Liver (tissue), 9 donors: Measurements from ENCODE around the gene DAPK1. TPM values are rescaled to one million over a fixed set of nuclear protein-coding genes. Genes with fewer than 3 reads are reported as not detected.

ENCODE experiments used
- DNase-seq: peaks from one replicate; pipeline ENCODE4 v3.0.0-alpha.2; 2017; ENCODE audit warnings: low spot score
- H3K27ac ChIP-seq, 2 donors: one replicate each; pipeline ENCODE4 v1.7.0; 2013; ENCODE audit warnings: inconsistent platforms in 2 of 2, low read length in 2 of 2, control low read depth in 1 of 2, low read depth in 1 of 2, mild to moderate bottlenecking in 1 of 2
- H3K27me3 ChIP-seq, 4 donors: one replicate each; pipeline versions ENCODE4 v1.6.1 to v1.7.0; 2013; ENCODE audit warnings: low read length in 3 of 4, inconsistent platforms in 1 of 4, mild to moderate bottlenecking in 1 of 4, moderate library complexity in 1 of 4; ENCODE audit not compliant: control insufficient read depth in 4 of 4, insufficient read depth in 4 of 4
- H3K36me3 ChIP-seq, 4 donors: one replicate each; pipeline versions ENCODE4 v1.6.1 to v1.7.0; 2013; ENCODE audit warnings: low read length in 3 of 4, mild to moderate bottlenecking in 3 of 4, low read depth in 1 of 4, moderate library complexity in 1 of 4; ENCODE audit not compliant: control insufficient read depth in 4 of 4, insufficient read depth in 3 of 4
- H3K4me1 ChIP-seq, 4 donors: one replicate each; pipeline versions ENCODE4 v1.6.1 to v1.7.0; 2013; ENCODE audit warnings: low read length in 3 of 4, mild to moderate bottlenecking in 3 of 4, moderate library complexity in 1 of 4; ENCODE audit not compliant: control insufficient read depth in 4 of 4, insufficient read depth in 4 of 4
- H3K4me3 ChIP-seq, 3 donors: one replicate each; pipeline versions ENCODE4 v1.6.1 to v1.7.0; 2013; ENCODE audit warnings: low read length in 3 of 3, control low read depth in 1 of 3, low read depth in 1 of 3, mild to moderate bottlenecking in 1 of 3
- H3K9ac ChIP-seq, 2 donors: one replicate each; pipeline ENCODE4 v1.7.0; 2013; ENCODE audit warnings: low read length in 2 of 2, mild to moderate bottlenecking in 2 of 2, moderate library complexity in 2 of 2, control low read depth in 1 of 2, low read depth in 1 of 2
- H3K9me3 ChIP-seq, 4 donors: one replicate each; pipeline versions ENCODE4 v1.6.1 to v1.7.0; 2013; ENCODE audit warnings: low read length in 3 of 4; ENCODE audit not compliant: control insufficient read depth in 4 of 4
- EGR1 ChIP-seq, 2 donors: IDR thresholded peaks; 2 replicates each; pipeline ENCODE4 v1.6.1; 2016 to 2018; ENCODE audit warnings: antibody characterized with exemption in 2 of 2, low read depth in 2 of 2
- FOXA1 ChIP-seq: IDR thresholded peaks from 2 replicates; pipeline ENCODE4 v1.6.1; 2016; ENCODE audit warnings: antibody characterized with exemption
- FOXA2 ChIP-seq: IDR thresholded peaks from 2 replicates; pipeline ENCODE4 v1.6.1; 2016; ENCODE audit warnings: antibody characterized with exemption
- GABPA ChIP-seq, 2 donors: IDR thresholded peaks in 1 of 2; conservative IDR thresholded peaks in 1 of 2; 2 replicates each; pipeline ENCODE4 v1.6.1; 2016; ENCODE audit warnings: antibody characterized with exemption in 2 of 2, mild to moderate bottlenecking in 1 of 2, moderate library complexity in 1 of 2
- HNF4A ChIP-seq, 2 donors: conservative IDR thresholded peaks; 2 replicates each; pipeline ENCODE4 v1.6.1; 2016; ENCODE audit warnings: antibody characterized with exemption in 2 of 2, mild to moderate bottlenecking in 2 of 2
- HNF4G ChIP-seq: IDR thresholded peaks from 2 replicates; pipeline ENCODE4 v1.6.1; 2016; ENCODE audit warnings: antibody characterized with exemption
- JUND ChIP-seq, 2 donors: IDR thresholded peaks; 2 replicates each; pipeline ENCODE4 v1.6.1; 2016; ENCODE audit warnings: antibody characterized with exemption in 2 of 2
- NR2F2 ChIP-seq: IDR thresholded peaks from 2 replicates; pipeline ENCODE4 v1.6.1; 2016; ENCODE audit warnings: antibody characterized with exemption
- RAD21 ChIP-seq, 2 donors: IDR thresholded peaks; 2 replicates each; pipeline ENCODE4 v1.6.1; 2016; ENCODE audit warnings: antibody characterized with exemption in 2 of 2, mild to moderate bottlenecking in 2 of 2
- RXRA ChIP-seq, 2 donors: IDR thresholded peaks; 2 replicates each; pipeline ENCODE4 v1.6.1; 2017 to 2018; ENCODE audit warnings: antibody characterized with exemption in 2 of 2, mild to moderate bottlenecking in 1 of 2
- SP1 ChIP-seq: IDR thresholded peaks from 2 replicates; pipeline ENCODE4 v1.6.1; 2018; ENCODE audit warnings: antibody characterized with exemption, mild to moderate bottlenecking
- TAF1 ChIP-seq: conservative IDR thresholded peaks from 2 replicates; pipeline ENCODE4 v1.6.1; 2016; ENCODE audit warnings: antibody characterized with exemption, mild to moderate bottlenecking
- YY1 ChIP-seq: IDR thresholded peaks from 2 replicates; pipeline ENCODE4 v1.6.1; 2016; ENCODE audit warnings: antibody characterized with exemption, mild to moderate bottlenecking
- WGBS: extraction: QIAGEN DNeasy Blood & Tissue Kit; methylation state at CpG from one replicate; pipeline ENCODE4 v1.1.7; 2013; 5-methylcytosine and 5-hydroxymethylcytosine counted together
- polyA plus RNA-seq, 2 donors: library from polyadenylated mRNA; stranded (reverse) in 1 of 2; unstranded in 1 of 2; fragments of 200-250 nt in 1 of 2; fragments of >200 nt in 1 of 2; fragmentation: Nextera tagmentation in 1 of 2; extraction: Ambion mirVana in 1 of 2; gene quantifications; one replicate each; pipeline versions ENCODE4 v1.2.1 to v1.2.3, GENCODE V29; 2013 to 2015
- total RNA-seq, 2 donors: library from RNA; depleted of rRNA; stranded (reverse); fragments of >200 nt; gene quantifications; one replicate each; pipeline ENCODE4 v1.2.3, GENCODE V29; 2014
- TF ChIP-seq, protein P1 (sequence below): fragments of 150-350 bp; IDR thresholded peaks from 2 replicates; pipeline ENCODE4 v1.5.1; 2017; ENCODE audit warnings: improper control_type of control experiment, low read depth, low read length; ENCODE audit not compliant: missing input control
- TF ChIP-seq, protein P2 (sequence below): IDR thresholded peaks from 2 replicates; pipeline ENCODE4 v1.6.1; 2016; ENCODE audit warnings: antibody characterized with exemption, mild to moderate bottlenecking
- TF ChIP-seq, protein P3 (sequence below): IDR thresholded peaks from 2 replicates; pipeline ENCODE4 v1.6.1; 2016; ENCODE audit warnings: antibody characterized with exemption
- TF ChIP-seq, protein P4 (sequence below): IDR thresholded peaks from 2 replicates; pipeline ENCODE4 v1.6.1; 2016; ENCODE audit warnings: antibody characterized with exemption
- TF ChIP-seq, protein P5 (sequence below): IDR thresholded peaks from 2 replicates; pipeline ENCODE4 v1.6.1; 2016; ENCODE audit warnings: antibody characterized with exemption
- donor health status: healthy.
- donor health status: healthy.
- donor health status: healthy.
- donor health status: healthy.
- donor health status: healthy.

DAPK1 gene
- total and polyA plus RNA-seq, 4 donors = 14.0 to 40.8 (median 21.8) TPM

DNA sequence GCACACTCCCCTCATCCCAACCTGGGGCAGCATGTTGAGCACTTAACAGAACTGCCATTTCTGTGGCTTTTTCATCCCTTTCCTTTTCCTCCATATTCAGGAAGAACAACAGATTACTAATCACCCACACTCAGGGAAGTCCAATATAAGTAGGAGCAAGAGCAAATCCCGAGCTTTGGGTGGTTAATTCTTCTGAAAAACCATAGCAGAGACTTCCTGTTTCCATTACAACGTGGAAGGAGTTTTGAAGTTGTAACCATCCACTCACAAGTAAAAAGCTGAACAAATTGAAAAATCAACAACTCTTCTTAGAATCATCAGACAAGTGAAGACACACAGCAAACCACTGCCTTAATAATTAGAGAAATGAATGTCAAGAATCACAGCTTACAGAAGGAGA is 236.4 kb downstream of the DAPK1 start:
- no peaks in the 10 kb centered on the region for H3K4me1 ChIP-seq
- no peak for DNase-seq
- no peak overlapping the region for H3K4me3 ChIP-seq
- H3K9me3 ChIP-seq = no peaks in the 10 kb centered on the region
- H3K36me3 ChIP-seq = peaks cover 0 to 15% (median 11%) of the 10 kb centered on the region in 4 donors
- no peak overlapping the region for H3K27ac ChIP-seq
- WGBS = 69% methylated on average over 2 of the region's 2 CpGs
- H3K9ac ChIP-seq = no peak overlapping the region
- no peaks in the 10 kb centered on the region for H3K27me3 ChIP-seq
- no peak for TF ChIP-seq HNF4G
- TF ChIP-seq, protein P1, sequence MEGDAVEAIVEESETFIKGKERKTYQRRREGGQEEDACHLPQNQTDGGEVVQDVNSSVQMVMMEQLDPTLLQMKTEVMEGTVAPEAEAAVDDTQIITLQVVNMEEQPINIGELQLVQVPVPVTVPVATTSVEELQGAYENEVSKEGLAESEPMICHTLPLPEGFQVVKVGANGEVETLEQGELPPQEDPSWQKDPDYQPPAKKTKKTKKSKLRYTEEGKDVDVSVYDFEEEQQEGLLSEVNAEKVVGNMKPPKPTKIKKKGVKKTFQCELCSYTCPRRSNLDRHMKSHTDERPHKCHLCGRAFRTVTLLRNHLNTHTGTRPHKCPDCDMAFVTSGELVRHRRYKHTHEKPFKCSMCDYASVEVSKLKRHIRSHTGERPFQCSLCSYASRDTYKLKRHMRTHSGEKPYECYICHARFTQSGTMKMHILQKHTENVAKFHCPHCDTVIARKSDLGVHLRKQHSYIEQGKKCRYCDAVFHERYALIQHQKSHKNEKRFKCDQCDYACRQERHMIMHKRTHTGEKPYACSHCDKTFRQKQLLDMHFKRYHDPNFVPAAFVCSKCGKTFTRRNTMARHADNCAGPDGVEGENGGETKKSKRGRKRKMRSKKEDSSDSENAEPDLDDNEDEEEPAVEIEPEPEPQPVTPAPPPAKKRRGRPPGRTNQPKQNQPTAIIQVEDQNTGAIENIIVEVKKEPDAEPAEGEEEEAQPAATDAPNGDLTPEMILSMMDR = no peak
- TF ChIP-seq, protein P2, sequence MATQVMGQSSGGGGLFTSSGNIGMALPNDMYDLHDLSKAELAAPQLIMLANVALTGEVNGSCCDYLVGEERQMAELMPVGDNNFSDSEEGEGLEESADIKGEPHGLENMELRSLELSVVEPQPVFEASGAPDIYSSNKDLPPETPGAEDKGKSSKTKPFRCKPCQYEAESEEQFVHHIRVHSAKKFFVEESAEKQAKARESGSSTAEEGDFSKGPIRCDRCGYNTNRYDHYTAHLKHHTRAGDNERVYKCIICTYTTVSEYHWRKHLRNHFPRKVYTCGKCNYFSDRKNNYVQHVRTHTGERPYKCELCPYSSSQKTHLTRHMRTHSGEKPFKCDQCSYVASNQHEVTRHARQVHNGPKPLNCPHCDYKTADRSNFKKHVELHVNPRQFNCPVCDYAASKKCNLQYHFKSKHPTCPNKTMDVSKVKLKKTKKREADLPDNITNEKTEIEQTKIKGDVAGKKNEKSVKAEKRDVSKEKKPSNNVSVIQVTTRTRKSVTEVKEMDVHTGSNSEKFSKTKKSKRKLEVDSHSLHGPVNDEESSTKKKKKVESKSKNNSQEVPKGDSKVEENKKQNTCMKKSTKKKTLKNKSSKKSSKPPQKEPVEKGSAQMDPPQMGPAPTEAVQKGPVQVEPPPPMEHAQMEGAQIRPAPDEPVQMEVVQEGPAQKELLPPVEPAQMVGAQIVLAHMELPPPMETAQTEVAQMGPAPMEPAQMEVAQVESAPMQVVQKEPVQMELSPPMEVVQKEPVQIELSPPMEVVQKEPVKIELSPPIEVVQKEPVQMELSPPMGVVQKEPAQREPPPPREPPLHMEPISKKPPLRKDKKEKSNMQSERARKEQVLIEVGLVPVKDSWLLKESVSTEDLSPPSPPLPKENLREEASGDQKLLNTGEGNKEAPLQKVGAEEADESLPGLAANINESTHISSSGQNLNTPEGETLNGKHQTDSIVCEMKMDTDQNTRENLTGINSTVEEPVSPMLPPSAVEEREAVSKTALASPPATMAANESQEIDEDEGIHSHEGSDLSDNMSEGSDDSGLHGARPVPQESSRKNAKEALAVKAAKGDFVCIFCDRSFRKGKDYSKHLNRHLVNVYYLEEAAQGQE = no peak
- TF ChIP-seq RAD21 (IDR thresholded peaks at IDR 0.05) = no peak
- no peak for TF ChIP-seq GABPA (IDR thresholded peaks at IDR 0.05 in 1 of 2, conservative IDR thresholded peaks at IDR 0.05 in 1 of 2)
- TF ChIP-seq, protein P3, sequence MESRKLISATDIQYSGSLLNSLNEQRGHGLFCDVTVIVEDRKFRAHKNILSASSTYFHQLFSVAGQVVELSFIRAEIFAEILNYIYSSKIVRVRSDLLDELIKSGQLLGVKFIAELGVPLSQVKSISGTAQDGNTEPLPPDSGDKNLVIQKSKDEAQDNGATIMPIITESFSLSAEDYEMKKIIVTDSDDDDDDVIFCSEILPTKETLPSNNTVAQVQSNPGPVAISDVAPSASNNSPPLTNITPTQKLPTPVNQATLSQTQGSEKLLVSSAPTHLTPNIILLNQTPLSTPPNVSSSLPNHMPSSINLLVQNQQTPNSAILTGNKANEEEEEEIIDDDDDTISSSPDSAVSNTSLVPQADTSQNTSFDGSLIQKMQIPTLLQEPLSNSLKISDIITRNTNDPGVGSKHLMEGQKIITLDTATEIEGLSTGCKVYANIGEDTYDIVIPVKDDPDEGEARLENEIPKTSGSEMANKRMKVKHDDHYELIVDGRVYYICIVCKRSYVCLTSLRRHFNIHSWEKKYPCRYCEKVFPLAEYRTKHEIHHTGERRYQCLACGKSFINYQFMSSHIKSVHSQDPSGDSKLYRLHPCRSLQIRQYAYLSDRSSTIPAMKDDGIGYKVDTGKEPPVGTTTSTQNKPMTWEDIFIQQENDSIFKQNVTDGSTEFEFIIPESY = no peak
- no peak for TF ChIP-seq FOXA2
- no peak for TF ChIP-seq TAF1
- no peak for TF ChIP-seq EGR1 (IDR thresholded peaks at IDR 0.05; ENCODE audit: low read depth in 2 of 2)
- TF ChIP-seq, protein P4, sequence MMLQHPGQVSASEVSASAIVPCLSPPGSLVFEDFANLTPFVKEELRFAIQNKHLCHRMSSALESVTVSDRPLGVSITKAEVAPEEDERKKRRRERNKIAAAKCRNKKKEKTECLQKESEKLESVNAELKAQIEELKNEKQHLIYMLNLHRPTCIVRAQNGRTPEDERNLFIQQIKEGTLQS = no peak
- TF ChIP-seq HNF4A (conservative IDR thresholded peaks at IDR 0.05) = no peak
- no peak for TF ChIP-seq SP1
- no peak for TF ChIP-seq FOXA1
- TF ChIP-seq YY1 = no peak
- TF ChIP-seq, protein P5, sequence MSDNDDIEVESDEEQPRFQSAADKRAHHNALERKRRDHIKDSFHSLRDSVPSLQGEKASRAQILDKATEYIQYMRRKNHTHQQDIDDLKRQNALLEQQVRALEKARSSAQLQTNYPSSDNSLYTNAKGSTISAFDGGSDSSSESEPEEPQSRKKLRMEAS = no peak
- TF ChIP-seq RXRA (IDR thresholded peaks at IDR 0.05) = no peak

DNA sequence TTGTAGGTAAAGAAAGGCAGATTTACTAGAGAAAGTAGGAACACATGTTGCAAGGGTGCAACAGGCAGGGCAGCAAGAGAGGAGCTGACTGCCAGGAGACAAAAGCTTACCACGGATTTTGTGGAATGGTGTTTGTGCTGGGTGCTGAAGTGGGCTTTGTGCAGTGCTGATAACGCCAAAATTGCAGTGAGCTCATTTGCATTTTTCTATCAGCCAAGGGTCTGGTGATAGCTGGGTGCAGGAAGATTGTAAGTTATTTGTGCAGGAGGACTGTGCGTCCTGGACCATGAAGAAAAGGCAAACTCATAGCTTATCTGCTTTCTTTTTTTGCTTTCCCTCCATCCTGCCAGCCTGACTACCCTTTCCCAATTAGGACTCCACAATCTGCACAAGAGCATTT is 241.9 kb downstream of the DAPK1 start:
- peaks cover 0 to 8% (median 0%) of the 10 kb centered on the region in 4 donors for H3K9me3 ChIP-seq
- no peak overlapping the region for H3K4me3 ChIP-seq
- H3K9ac ChIP-seq = no peak overlapping the region
- H3K36me3 ChIP-seq = no peaks in the 10 kb centered on the region
- no peak for DNase-seq
- H3K27me3 ChIP-seq = no peaks in the 10 kb centered on the region
- H3K27ac ChIP-seq = no peak overlapping the region
- 88% methylated on average over 3 of the region's 3 CpGs for WGBS
- peaks cover 0 to 4% (median 0%) of the 10 kb centered on the region in 4 donors for H3K4me1 ChIP-seq
- TF ChIP-seq EGR1 (IDR thresholded peaks at IDR 0.05; ENCODE audit: low read depth in 2 of 2) (no peak), JUND (IDR thresholded peaks at IDR 0.05) (no peak), RXRA (IDR thresholded peaks at IDR 0.05) (no peak), SP1 (no peak), YY1 (no peak), NR2F2 (no peak), FOXA1 (no peak), HNF4G (no peak), HNF4A (conservative IDR thresholded peaks at IDR 0.05) (no peak), FOXA2 (no peak)
- TF ChIP-seq, protein P4 = no peak
- TF ChIP-seq, protein P3 = no peak
